ENCODE results near the gene TAGLN3. TPM values are rescaled to one million over a fixed set of nuclear protein-coding genes. Genes with fewer than 3 reads are reported as not detected.

The TAGLN3 gene
- total and polyA plus RNA-seq, 2 donors (not counting 1 experiment from before 2014, with no cell fraction given) = 0.10 to 0.33 TPM

GRCh38 chr3:112027142-112027541, 28.4 kb downstream of the TAGLN3 start:
- TF ChIP-seq, protein P1, sequence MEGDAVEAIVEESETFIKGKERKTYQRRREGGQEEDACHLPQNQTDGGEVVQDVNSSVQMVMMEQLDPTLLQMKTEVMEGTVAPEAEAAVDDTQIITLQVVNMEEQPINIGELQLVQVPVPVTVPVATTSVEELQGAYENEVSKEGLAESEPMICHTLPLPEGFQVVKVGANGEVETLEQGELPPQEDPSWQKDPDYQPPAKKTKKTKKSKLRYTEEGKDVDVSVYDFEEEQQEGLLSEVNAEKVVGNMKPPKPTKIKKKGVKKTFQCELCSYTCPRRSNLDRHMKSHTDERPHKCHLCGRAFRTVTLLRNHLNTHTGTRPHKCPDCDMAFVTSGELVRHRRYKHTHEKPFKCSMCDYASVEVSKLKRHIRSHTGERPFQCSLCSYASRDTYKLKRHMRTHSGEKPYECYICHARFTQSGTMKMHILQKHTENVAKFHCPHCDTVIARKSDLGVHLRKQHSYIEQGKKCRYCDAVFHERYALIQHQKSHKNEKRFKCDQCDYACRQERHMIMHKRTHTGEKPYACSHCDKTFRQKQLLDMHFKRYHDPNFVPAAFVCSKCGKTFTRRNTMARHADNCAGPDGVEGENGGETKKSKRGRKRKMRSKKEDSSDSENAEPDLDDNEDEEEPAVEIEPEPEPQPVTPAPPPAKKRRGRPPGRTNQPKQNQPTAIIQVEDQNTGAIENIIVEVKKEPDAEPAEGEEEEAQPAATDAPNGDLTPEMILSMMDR (conservative IDR thresholded peaks at IDR 0.05 in 1 of 2, IDR thresholded peaks at IDR 0.05 in 1 of 2; ENCODE audit: low read depth in 1 of 2, low read length in 2 of 2) = no peak
- TF ChIP-seq EZH2 (IDR thresholded peaks at IDR 0.05; ENCODE audit: low read length, missing control alignments) = no peak
- H3K79me2 ChIP-seq (ENCODE audit: control insufficient read depth, insufficient read depth, low read length) = no peaks in the 10 kb centered on the region
- no peaks in the 10 kb centered on the region for H3K36me3 ChIP-seq (ENCODE audit: control insufficient read depth, insufficient read depth, low read length)
- H3K4me3 ChIP-seq (replicated peaks in 1 of 4; ENCODE audit: control extremely low read depth in 1 of 4, insufficient read depth in 1 of 4, low read depth in 3 of 4, low read length in 4 of 4) = no peak overlapping the region
- no peak for DNase-seq (ENCODE audit: low read depth in 2 of 2)
- H3K27ac ChIP-seq (ENCODE audit: insufficient read depth, low read length) = no peak overlapping the region
- no peaks in the 10 kb centered on the region for H3K4me1 ChIP-seq (ENCODE audit: control insufficient read depth, extremely low read depth, insufficient read depth, low read length)
- no peak overlapping the region for H3K4me2 ChIP-seq (ENCODE audit: extremely low read depth, insufficient read depth, low read length)
- no peaks in the 10 kb centered on the region for H3K9me3 ChIP-seq (ENCODE audit: control insufficient read depth, insufficient read depth, low read depth, low read length)
- no peak overlapping the region for H2AFZ ChIP-seq (ENCODE audit: low read length)
- H3K9ac ChIP-seq (ENCODE audit: insufficient read depth, low read length) = no peak overlapping the region
- no peaks in the 10 kb centered on the region for H4K20me1 ChIP-seq (ENCODE audit: control insufficient read depth, extremely low read depth, insufficient read depth, low read length)
- no peaks in the 10 kb centered on the region for H3K27me3 ChIP-seq (ENCODE audit: control insufficient read depth, insufficient read depth, low read length)

DNA sequence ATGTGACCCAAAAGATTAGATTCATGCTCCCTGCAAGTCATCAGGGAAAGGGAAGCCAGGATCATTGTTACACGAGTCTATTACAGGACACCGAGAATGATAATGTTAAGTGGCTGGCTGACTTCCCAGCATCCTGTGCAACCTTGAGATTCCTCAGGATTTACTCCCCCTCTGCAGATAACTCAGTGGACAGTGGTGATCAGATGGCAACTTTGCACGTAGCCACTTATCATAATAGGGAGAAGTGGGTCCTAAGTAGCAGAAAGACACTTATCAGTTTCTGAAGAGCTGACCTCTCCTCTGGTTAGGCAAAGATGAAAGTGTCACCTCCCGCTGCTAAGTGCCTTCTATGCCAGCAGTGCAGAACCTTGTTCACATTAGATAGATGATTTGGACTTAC, 29.1 kb downstream of the TAGLN3 start:
- Histone ChIP-seq H3K9ac (ENCODE audit: insufficient read depth, low read length) (no peak overlapping the region), H3K9me3 (ENCODE audit: control insufficient read depth, insufficient read depth, low read depth, low read length) (no peaks in the 10 kb centered on the region), H3K4me2 (ENCODE audit: extremely low read depth, insufficient read depth, low read length) (no peak overlapping the region), H3K4me3 (replicated peaks in 1 of 4; ENCODE audit: control extremely low read depth in 1 of 4, insufficient read depth in 1 of 4, low read depth in 3 of 4, low read length in 4 of 4) (no peak overlapping the region), H3K79me2 (ENCODE audit: control insufficient read depth, insufficient read depth, low read length) (no peaks in the 10 kb centered on the region), H3K4me1 (ENCODE audit: control insufficient read depth, extremely low read depth, insufficient read depth, low read length) (no peaks in the 10 kb centered on the region), H2AFZ (ENCODE audit: low read length) (no peak overlapping the region), H3K36me3 (ENCODE audit: control insufficient read depth, insufficient read depth, low read length) (no peaks in the 10 kb centered on the region), H3K27ac (ENCODE audit: insufficient read depth, low read length) (no peak overlapping the region), H4K20me1 (ENCODE audit: control insufficient read depth, extremely low read depth, insufficient read depth, low read length) (no peaks in the 10 kb centered on the region), H3K27me3 (ENCODE audit: control insufficient read depth, insufficient read depth, low read length) (no peaks in the 10 kb centered on the region)
- DNase-seq (ENCODE audit: low read depth in 2 of 2) = no peak
- TF ChIP-seq EZH2 (IDR thresholded peaks at IDR 0.05; ENCODE audit: low read length, missing control alignments) = no peak
- TF ChIP-seq, protein P1 (conservative IDR thresholded peaks at IDR 0.05 in 1 of 2, IDR thresholded peaks at IDR 0.05 in 1 of 2; ENCODE audit: low read depth in 1 of 2, low read length in 2 of 2) = no peak

DNA sequence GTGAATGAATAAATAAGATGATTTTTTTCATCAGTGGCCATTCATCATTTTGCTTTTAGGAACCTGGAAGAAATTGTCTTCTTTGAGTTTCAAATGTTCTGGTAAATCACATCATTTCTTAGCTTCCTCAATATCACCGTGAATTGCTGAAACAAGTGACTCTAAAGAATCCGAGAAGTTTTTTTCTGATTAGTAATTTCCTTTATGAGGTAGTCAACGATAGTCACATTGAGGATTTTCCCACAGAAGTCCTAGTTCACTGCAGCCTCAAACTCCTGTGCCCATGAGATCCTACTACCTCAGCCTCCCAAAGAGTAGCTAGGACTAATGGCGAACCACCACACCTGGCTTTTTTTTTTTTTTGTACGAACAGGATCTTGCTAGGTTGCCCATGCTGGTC, 32.2 kb downstream of the TAGLN3 start:
- no peak overlapping the region for H3K4me3 ChIP-seq (replicated peaks in 1 of 4; ENCODE audit: control extremely low read depth in 1 of 4, insufficient read depth in 1 of 4, low read depth in 3 of 4, low read length in 4 of 4)
- H4K20me1 ChIP-seq (ENCODE audit: control insufficient read depth, extremely low read depth, insufficient read depth, low read length) = no peaks in the 10 kb centered on the region
- no peak for DNase-seq (ENCODE audit: low read depth in 2 of 2)
- no peaks in the 10 kb centered on the region for H3K9me3 ChIP-seq (ENCODE audit: control insufficient read depth, insufficient read depth, low read depth, low read length)
- no peaks in the 10 kb centered on the region for H3K79me2 ChIP-seq (ENCODE audit: control insufficient read depth, insufficient read depth, low read length)
- no peaks in the 10 kb centered on the region for H3K36me3 ChIP-seq (ENCODE audit: control insufficient read depth, insufficient read depth, low read length)
- TF ChIP-seq, protein P1 (conservative IDR thresholded peaks at IDR 0.05 in 1 of 2, IDR thresholded peaks at IDR 0.05 in 1 of 2; ENCODE audit: low read depth in 1 of 2, low read length in 2 of 2) = no peak
- H2AFZ ChIP-seq (ENCODE audit: low read length) = no peak overlapping the region
- H3K4me1 ChIP-seq (ENCODE audit: control insufficient read depth, extremely low read depth, insufficient read depth, low read length) = no peaks in the 10 kb centered on the region
- no peak overlapping the region for H3K9ac ChIP-seq (ENCODE audit: insufficient read depth, low read length)
- no peaks in the 10 kb centered on the region for H3K27me3 ChIP-seq (ENCODE audit: control insufficient read depth, insufficient read depth, low read length)
- no peak overlapping the region for H3K4me2 ChIP-seq (ENCODE audit: extremely low read depth, insufficient read depth, low read length)
- no peak overlapping the region for H3K27ac ChIP-seq (ENCODE audit: insufficient read depth, low read length)
